Stimulated activated CD4-positive, alpha-beta T cell treated with anti-CD3 and anti-CD28 coated beads, Interleukin-12 subunit alpha, Interleukin-12 subunit beta, amount 100 ng/mL, for 24 hours (primary cell): Measurements from ENCODE around the gene SYPL1.

Experiments used
- DNase-seq, 2 experiments: peaks; one replicate each; pipeline ENCODE4 v3.0.0-alpha.2; 2020; ENCODE audit warnings: low read depth in 2 of 2

Gene SYPL1

DNA sequence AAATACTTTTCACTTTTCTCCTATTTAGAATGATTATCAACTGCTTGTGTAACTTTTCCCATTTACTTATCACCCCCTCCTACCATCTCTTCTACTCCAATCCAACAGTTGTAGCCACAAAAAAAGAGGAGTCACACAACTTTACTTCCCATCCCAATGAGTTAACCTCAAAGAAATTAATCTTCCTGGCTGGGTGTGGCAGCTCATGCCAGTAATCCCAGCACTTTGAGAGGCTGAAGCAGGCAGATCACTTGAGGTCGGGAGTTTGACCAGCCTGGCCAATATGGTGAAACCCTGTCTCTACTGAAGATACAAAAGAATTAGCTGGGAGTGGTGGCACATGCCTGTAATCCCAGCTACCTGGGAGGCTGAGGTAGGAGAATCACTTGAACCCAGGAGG lies 19.9 kb downstream of the SYPL1 start:
- DNase-seq, result no peak

DNA sequence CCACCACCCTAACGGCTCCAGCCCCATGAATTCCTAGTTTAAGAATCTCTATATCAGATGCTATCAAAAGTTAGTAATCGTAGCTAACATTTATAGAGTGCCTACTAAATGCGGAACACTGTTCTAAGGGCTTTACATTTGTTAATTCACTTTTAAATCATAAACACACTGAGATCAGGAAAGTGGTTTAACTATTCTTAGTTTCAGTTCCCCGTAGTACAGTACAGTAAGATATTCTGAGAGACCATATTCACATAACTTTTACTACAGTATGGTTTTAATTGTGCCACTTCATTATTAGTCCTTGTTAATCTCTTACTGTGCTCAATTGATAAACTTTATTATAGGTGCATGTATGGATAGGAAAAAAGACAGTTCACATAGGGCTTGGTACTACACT lies 22.5 kb downstream of the SYPL1 start:
- DNase-seq, result no peak

GRCh38 chr7:106088014-106088413 lies 24.1 kb downstream of the SYPL1 start:
- DNase-seq, result no peak

DNA sequence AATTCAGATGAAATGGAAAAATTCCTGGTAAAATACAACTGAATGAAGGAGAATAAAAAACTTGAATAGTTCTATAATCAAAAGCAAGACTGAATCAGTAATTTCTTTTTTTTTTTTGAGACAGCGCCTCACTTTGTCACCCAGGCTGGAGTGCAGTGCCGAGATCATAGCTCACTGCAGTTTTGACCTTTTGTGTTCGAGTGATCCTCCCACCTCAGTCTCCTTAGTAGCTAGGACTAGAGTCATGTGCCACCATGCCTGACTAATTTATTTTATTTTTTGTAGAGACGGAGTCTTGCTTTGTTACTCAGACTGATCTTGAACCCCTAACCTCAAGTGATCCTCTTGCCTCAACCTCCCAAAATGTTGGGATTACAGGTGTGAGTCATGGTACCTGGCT lies 26.1 kb downstream of the SYPL1 start:
- DNase-seq, result no peak

GRCh38 chr7:106085015-106085414 lies 27.1 kb downstream of the SYPL1 start:
- DNase-seq, result no peak

DNA sequence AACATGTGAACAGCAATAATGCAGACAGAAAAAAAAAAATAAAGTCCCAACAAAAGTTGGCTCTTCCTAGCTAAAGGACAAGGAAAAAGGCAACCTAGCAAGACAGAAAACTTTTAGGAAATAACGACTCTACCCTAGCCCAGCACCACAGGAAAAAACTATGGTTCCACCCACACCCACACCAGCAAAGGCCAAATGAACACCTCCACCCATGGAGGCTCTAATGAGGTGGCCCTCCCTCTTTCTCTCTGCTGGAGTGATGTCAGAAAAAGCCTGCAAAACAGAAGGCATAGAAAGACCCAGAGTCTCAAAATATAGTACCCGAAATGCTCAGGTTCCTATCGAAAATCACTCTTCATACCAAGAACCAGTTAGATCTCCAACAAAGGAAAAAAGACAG lies 28.4 kb downstream of the SYPL1 start:
- DNase-seq, result no peak

DNA sequence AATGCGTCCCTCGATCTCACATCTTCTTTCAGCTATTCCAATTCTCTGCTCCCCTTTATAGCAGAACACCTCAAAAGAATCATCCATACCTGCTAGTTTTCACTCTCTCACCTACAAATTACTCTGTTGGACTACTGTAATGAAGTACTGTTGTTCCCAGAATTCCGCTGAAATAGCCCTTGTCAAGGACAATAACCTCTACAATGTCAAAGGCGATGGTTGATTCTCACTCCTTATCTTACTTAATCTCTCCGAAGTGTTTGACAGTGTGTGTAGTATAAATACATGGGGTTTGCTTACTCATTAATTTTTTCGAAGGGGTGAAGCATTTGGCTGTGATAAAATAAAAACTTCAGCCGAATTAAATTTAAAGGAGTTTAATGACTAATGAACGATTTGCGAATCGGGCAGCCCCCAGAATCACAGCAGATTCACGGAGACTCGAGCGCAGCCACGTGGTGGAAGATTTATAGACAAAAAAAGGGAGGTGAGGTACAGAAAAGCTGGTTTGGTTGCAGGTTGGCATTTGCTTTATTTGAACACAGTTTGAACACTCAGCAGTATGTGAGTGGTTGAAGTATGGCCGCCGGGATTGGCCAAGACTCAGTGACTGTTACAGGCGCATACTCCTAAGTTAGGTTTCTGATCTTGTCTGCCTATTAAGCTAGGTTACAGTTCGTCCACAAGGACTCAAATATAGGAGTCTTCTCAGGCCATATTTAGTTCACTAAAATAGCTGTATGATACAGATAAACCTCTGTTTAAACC lies 29.8 kb downstream of the SYPL1 start:
- no peak for DNase-seq

DNA sequence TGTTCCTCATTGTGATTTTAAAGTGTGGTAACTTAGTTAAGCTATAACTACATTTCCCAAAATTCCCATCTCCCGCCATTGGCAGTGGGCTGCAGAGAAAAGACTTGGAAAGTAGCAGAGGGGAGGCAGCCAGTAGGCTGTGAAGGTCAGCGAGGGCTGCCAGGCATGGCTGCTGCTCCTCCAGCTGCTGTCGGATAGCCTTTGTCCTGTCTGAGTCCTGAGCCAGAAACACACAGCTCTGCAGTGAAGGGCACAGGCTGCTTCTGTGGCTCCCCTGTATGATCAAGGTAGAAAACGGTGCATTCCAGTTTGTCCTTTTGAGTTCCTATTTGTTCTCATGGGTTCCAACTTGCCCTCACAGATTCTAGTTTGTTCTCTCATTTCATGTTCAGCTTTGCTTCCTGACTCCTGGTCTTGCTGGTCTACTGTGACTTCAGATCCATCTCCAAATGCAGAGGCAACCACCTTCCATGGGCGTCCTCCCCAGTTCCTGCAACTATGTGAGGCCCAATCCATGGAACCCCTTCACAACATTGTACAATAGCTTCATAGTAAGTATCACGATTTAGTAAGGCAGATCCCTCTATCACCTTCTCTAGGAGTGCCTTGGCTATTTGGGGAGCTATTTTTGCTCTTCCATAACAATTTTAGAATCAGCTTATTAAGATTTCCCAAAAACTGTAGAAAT lies 31.7 kb downstream of the SYPL1 start:
- DNase-seq, result no peak

DNA sequence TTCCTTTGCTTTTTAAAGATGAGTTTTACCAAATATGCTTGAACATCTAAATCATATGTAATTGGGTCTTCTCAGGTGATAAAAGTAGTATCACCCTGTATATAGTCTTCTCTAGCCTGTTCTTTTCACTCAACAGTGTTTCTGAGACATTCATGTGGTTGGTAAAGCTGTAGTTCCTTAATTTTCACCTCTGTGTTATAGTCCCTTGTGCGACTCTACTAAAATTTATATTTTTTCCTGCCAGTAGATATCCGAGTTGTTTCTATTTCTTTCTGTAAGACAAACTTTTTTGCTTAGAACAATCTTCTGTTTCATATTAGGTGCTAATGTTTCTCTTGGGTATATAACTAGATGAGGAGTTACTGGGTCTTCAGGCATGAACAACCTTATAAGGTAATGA lies 35.6 kb downstream of the SYPL1 start:
- no peak for DNase-seq

DNA sequence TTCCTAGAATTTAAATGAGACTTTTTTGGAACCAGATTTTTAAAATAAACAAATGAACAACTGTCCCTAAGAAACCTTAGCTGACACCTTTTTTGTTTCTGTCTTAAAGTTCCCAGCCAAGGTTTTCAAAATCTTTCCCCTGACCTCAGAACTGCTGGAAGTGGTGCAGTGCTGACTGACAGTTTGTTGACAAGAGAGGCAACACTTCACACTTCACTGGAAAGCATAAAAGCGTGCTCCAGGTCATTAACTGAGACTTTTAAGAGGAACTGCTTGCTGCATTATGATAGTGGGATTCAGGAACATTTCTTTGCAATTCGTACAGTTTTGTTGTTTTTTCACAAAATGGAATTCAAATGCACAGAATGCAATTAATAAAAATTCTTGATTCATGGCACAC lies 36.2 kb downstream of the SYPL1 start:
- no peak for DNase-seq

GRCh38 chr7:106074257-106074656 lies 37.9 kb downstream of the SYPL1 start:
- DNase-seq, result no peak

- no peak for DNase-seq
These were observed 38.4 kb downstream of the SYPL1 start for GRCh38 chr7:106073701-106074100.

- DNase-seq, result no peak
These were observed 39.4 kb downstream of the SYPL1 start for GRCh38 chr7:106072715-106073091.

DNA sequence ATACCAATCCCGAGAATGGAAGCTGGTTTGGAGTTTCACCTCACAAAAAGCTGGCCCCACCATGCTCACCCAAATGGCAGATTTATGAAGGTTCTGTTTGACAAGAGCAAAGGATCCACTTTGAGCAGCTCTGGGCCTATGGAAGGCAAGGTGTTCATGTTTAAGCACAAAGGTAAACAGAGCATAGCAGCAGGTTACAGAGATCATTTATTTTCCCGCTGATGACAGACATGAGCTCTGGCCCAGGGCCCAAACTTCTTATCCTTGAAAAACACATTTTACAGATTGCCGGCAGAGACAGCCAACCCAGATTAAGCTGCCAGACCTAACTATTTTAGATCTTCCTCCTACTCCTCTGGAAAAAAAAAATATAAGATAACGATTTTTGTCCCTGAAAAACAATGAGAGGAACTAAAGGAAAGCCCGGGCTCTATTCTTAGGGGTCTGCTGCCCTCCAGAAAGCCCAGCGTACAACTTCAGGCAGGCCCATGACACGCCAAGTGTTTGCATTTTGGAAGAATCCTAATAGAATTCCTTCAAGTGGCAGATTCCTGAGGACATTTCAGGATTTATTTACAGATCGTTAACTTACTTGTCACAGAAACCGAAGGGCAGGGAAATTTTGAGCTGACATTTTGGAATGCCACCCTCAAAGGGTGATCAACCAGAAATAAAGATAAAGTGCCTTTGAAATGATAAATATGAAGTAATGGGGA lies 40.0 kb downstream of the SYPL1 start:
- DNase-seq, result no peak

DNA sequence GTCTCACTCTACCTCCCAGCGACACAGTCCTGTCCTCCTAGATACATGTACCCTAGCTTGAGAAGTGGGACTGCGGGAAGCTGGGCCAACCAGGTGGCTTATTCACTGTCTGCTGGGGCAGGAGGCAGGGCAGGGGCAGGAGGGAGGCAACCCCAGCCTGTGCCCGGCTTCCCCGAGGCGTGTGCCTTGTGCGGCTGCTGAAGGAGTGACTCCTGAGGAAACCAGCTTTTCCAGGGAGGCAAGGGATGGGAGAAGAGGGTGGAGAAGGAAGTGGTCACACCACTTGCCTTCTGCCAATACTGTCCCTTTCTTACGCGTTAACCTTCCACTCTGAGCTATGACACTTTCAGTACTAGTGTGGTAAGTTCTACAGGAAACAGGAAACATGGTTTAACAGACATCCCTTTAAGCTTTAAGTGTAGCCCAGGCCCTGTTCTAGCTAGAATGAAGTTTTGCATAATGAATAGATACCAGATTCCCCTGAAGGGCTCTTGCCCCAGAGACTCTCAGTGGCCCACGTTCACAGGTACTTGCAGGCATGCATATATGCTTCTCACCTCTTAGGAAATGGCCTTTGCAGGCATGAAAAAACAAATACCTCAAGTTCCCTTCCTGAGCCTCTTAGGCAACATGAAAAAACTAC lies 40.6 kb downstream of the SYPL1 start:
- DNase-seq, result peak in 1 of 2 experiments; percentile 15

GRCh38 chr7:106070567-106071254 lies 41.4 kb downstream of the SYPL1 start:
- no peak for DNase-seq

- DNase-seq, result no peak
These were observed 41.9 kb downstream of the SYPL1 start for GRCh38 chr7:106070201-106070551.

DNA sequence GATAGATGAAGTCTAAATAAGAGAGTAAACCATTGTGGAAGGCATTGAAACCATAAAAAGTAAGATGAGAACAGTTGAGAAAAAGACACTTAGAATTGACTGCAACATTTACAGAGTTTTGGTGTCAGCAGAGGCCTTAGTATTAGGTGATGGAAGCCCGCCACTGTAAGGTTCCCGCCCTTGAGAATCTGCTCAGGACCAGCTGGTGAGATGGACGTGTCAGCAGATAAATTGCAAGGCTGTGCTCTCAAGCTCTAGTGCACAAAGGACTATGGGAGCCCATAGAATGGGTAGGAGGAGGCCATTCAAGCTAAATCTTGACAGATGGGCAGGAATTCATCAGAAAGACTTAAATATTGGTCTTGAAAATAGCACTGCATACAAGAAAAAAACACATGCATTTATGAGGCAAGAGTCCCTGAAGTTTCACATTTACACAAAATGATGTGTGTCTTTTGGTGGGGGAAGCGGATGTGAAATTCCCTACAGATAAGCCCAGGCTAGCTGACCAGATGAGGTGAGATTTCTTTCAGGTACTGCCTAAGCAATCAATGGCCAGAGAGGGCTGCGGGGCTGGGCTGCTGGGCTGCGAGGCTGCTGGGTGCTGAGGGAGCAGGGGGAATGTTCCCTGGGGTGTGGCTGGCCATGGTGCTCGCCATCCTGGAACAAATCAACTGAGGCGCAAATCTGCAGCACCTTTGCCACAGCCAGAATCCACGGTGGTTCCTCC lies 42.5 kb downstream of the SYPL1 start:
- no peak for DNase-seq

DNA sequence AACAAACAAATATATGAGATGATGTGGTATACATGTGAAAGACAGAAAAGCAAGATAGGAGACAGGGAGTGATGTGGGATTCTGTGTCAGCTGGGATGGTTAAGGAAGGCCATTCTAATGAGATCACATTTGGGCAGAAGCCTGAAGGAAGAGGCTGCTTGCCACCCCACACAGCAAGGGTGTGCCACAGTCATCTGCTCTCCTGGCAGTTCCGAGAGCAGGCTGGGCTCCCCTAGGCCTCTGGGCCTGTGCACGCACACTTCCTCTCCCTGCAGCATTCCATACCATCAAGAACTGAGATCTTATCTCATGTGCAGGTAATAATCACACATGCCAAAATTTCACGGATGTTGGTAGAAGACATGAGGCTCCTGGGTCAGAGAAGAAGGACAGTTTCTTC lies 43.1 kb downstream of the SYPL1 start:
- DNase-seq, result no peak

DNA sequence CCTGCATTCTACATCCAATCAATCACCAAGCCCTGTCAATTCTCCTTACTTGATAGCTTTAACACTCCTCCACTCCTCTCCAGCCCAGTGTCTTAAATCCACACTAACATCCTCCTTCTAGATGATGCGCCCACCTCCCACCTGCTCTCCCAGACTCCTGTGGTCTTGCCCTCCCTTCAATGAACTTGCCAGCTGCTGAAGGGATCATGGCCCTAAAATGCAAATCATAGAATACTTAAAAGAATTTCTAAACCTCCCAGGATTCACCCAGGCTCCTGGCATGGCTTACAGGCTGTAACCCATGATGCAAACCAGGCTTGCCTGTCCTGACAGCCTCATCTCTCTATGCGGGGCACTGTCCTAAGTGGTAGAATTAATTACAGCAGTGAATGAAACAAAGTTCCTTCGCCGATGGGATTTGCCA lies 43.6 kb downstream of the SYPL1 start:
- no peak for DNase-seq

- DNase-seq, result no peak
These were observed 44.4 kb downstream of the SYPL1 start for GRCh38 chr7:106067678-106068077.
